PC-9 (cell line): Measurements from ENCODE around the gene BANP. TPM values are rescaled to one million over a fixed set of nuclear protein-coding genes. Genes with fewer than 3 reads are reported as not detected.

Experiments
- BruUV-seq: library from RNA; stranded (reverse); fragments of 400-500 nt; replicated peaks from 2 replicates; lab custom pipeline; 2021; lab: Mats Ljungman, UMichigan
- CTCF ChIA-PET: fragments of 300-600 bp; sonication (Branson Sonifier 250); formaldehyde crosslinking; loops from one replicate; lab custom pipeline; 2022; ENCODE audit warnings: antibody characterized with exemption; lab: Charles Lee
- POLR2A ChIA-PET: fragments of 300-600 bp; sonication (Branson Sonifier 250); formaldehyde crosslinking; loops from one replicate; lab custom pipeline; 2022; ENCODE audit warnings: antibody characterized with exemption; ENCODE audit not compliant: unreplicated experiment; lab: Charles Lee
- DNase-seq, 2 experiments: peaks; one replicate each; pipeline versions ENCODE4 v3.0.0 to v3.0.0-alpha.2; 2015 to 2022; ENCODE audit warnings: mixed read lengths in 1 of 2
- H2AFZ ChIP-seq: fragments of 200-600 bp; sonication (generic); 2 replicates; pipeline ENCODE4 v1.8.1; 2017; ENCODE audit warnings: antibody characterized with exemption
- H3F3A ChIP-seq: fragments of 200-600 bp; sonication (generic); 2 replicates; pipeline ENCODE4 v1.8.1; 2017; ENCODE audit warnings: antibody characterized with exemption, mild to moderate bottlenecking, low read depth; ENCODE audit not compliant: insufficient read depth
- H3K27ac ChIP-seq: fragments of 200-600 bp; sonication (generic); 2 replicates; pipeline ENCODE4 v1.6.1; 2016; ENCODE audit warnings: mixed run types
- H3K27me3 ChIP-seq: fragments of 200-600 bp; sonication (generic); 2 replicates; pipeline ENCODE4 v1.6.1; 2016; ENCODE audit warnings: low read depth, mixed run types; ENCODE audit not compliant: insufficient read depth
- H3K36me3 ChIP-seq: fragments of 200-600 bp; sonication (generic); 2 replicates; pipeline ENCODE4 v1.6.1; 2016; ENCODE audit warnings: low read depth, mixed run types
- H3K4me1 ChIP-seq: fragments of 200-600 bp; sonication (generic); replicated peaks from 2 replicates; pipeline ENCODE4 v1.6.1; 2016; ENCODE audit warnings: mixed run types; ENCODE audit not compliant: insufficient read depth
- H3K4me2 ChIP-seq: fragments of 200-600 bp; sonication (generic); 2 replicates; pipeline ENCODE4 v1.6.1; 2017; ENCODE audit warnings: mixed run types
- H3K4me3 ChIP-seq: fragments of 200-600 bp; sonication (generic); 2 replicates; pipeline ENCODE4 v1.6.1; 2016; ENCODE audit warnings: mixed run types
- H3K79me2 ChIP-seq: fragments of 200-600 bp; sonication (generic); 2 replicates; pipeline ENCODE4 v1.6.1; 2017; ENCODE audit warnings: low read depth, mixed run types
- H3K9me2 ChIP-seq: fragments of 200-600 bp; sonication (generic); 2 replicates; pipeline ENCODE4 v1.8.1; 2017; ENCODE audit warnings: mild to moderate bottlenecking; ENCODE audit not compliant: insufficient read depth
- H3K9me3 ChIP-seq: fragments of 200-600 bp; sonication (generic); 2 replicates; pipeline ENCODE4 v1.8.1; 2016; ENCODE audit warnings: low read depth; ENCODE audit not compliant: insufficient read depth
- H4K20me1 ChIP-seq: fragments of 200-600 bp; sonication (generic); 2 replicates; pipeline ENCODE4 v1.8.1; 2017; ENCODE audit not compliant: insufficient read depth
- EZH2 ChIP-seq: fragments of 200-600 bp; sonication (generic); IDR thresholded peaks from 2 replicates; pipeline ENCODE4 v1.8.0; 2017; ENCODE audit warnings: antibody characterized with exemption, low read depth
- intact Hi-C: fragments of 100-400 bp; cut with micrococcal nuclease; formaldehyde crosslinking; loops from one replicate; pipeline ENCODE4 v1.10.0; 2022; ENCODE audit not compliant: unreplicated experiment
- total RNA-seq: library from RNA; stranded (reverse); gene quantifications from 2 replicates; pipeline ENCODE4 v1.2.3, GENCODE V29; 2021
- TF ChIP-seq, protein P1 (sequence below): fragments of 200-600 bp; sonication (generic); conservative IDR thresholded peaks from 2 replicates; pipeline ENCODE4 v1.6.1; 2017; ENCODE audit warnings: mixed run types, antibody characterized with exemption, mild to moderate bottlenecking, moderate library complexity

BANP gene
- total RNA-seq, 1 experiment from 2014 or later = 73.2 TPM

DNA sequence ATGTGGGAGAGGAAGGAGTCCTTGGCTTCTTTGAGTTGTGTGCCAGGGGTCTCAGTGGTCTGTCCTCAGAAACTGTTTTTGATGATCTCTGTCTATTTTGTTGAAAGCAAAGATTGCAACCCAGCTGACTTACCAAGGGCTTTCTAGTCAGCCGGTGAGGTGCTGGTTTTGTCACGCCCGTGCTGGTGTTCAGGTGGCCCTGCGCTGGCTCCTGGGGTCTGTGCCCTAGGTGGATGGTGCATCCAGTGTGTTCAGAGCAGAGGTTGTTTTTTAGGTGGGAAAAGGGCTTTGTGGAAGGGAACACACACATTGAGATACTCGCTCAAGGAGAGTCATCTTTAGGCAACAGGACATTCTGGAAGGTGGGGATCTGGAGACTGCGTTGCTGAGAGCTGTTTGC, 51.0 kb downstream of the BANP start:
- ChIA-PET POLR2A (interaction anchor here (0.7 kb wide), 2 partner anchors 223 to 315 kb away, joined by 3 to 10 read pairs; no protein-coding TSS in a partner anchor), CTCF (no interaction called here)
- intact Hi-C loops = no loop called here
- no peaks in the 10 kb centered on the region for H3F3A ChIP-seq
- H3K9me2 ChIP-seq = no peaks in the 10 kb centered on the region
- no peaks in the 10 kb centered on the region for H3K4me1 ChIP-seq
- H3K79me2 ChIP-seq = no peaks in the 10 kb centered on the region
- H4K20me1 ChIP-seq = no peaks in the 10 kb centered on the region
- no peak for TF ChIP-seq EZH2
- TF ChIP-seq, protein P1, sequence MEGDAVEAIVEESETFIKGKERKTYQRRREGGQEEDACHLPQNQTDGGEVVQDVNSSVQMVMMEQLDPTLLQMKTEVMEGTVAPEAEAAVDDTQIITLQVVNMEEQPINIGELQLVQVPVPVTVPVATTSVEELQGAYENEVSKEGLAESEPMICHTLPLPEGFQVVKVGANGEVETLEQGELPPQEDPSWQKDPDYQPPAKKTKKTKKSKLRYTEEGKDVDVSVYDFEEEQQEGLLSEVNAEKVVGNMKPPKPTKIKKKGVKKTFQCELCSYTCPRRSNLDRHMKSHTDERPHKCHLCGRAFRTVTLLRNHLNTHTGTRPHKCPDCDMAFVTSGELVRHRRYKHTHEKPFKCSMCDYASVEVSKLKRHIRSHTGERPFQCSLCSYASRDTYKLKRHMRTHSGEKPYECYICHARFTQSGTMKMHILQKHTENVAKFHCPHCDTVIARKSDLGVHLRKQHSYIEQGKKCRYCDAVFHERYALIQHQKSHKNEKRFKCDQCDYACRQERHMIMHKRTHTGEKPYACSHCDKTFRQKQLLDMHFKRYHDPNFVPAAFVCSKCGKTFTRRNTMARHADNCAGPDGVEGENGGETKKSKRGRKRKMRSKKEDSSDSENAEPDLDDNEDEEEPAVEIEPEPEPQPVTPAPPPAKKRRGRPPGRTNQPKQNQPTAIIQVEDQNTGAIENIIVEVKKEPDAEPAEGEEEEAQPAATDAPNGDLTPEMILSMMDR = no peak
- no TSS peak for BruUV-seq
- H3K4me3 ChIP-seq = no peak overlapping the region
- H3K36me3 ChIP-seq = no peaks in the 10 kb centered on the region
- H3K27me3 ChIP-seq = no peaks in the 10 kb centered on the region
- no peak overlapping the region for H3K4me2 ChIP-seq
- no peak overlapping the region for H2AFZ ChIP-seq
- H3K27ac ChIP-seq = no peak overlapping the region
- no peaks in the 10 kb centered on the region for H3K9me3 ChIP-seq
- DNase-seq = no peak

DNA sequence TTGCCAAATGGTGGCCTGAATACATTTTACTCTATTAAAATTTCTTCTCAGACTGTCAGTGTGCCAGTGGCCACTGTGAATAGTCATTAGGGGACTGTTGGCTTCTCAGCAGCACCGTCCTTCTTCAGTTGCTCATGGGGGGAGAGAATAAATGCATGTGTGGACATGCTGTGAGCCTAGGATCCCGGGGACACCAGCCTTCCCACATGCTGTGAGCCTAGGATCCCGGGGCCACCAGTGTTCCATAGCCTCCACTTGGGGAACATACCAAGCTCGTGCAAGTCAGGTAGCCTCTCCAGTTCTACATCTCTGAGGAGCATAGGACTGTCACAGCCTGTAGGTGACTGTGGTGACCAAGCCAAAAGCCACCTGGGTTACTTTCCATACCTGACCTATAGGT, 51.5 kb downstream of the BANP start:
- Histone ChIP-seq H3K9me3 (no peaks in the 10 kb centered on the region), H3K9me2 (no peaks in the 10 kb centered on the region), H3F3A (no peaks in the 10 kb centered on the region), H3K27me3 (no peaks in the 10 kb centered on the region), H3K4me2 (no peak overlapping the region), H3K79me2 (no peaks in the 10 kb centered on the region), H3K4me3 (no peak overlapping the region), H3K27ac (no peak overlapping the region), H4K20me1 (no peaks in the 10 kb centered on the region), H2AFZ (no peak overlapping the region), H3K4me1 (no peaks in the 10 kb centered on the region), H3K36me3 (no peaks in the 10 kb centered on the region)
- TF ChIP-seq, protein P1 = no peak
- no peak for DNase-seq
- ChIA-PET POLR2A (no interaction called here), CTCF (no interaction called here)
- BruUV-seq = no TSS peak
- intact Hi-C loops = no loop called here

DNA sequence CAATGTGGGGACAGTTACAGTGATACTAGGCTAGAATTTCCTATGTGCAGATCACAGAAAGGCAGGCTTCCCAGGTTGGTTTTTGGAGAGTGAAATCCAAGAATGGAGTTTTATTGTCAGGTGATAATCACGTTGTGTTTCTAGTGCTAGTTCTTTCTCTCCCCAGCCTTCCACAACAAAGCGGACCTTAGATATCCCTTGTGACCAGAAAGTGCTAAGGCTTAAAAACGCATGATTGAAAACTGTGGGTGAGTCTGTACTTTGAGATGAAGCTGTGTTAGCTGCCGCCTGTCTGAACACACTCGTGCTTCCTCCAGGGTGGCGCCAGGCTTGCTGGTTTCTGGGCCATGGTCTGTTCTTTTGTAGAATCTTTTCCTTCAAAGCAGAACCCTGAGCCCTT, 52.1 kb downstream of the BANP start:
- no peak for TF ChIP-seq EZH2
- TF ChIP-seq, protein P1 = no peak
- H3K79me2 ChIP-seq = no peaks in the 10 kb centered on the region
- CTCF ChIA-PET = no interaction called here
- H3K27me3 ChIP-seq = no peaks in the 10 kb centered on the region
- no peaks in the 10 kb centered on the region for H3K9me3 ChIP-seq
- intact Hi-C loops = no loop called here
- H3K4me1 ChIP-seq = no peaks in the 10 kb centered on the region
- no peak overlapping the region for H3K4me3 ChIP-seq
- no peak for DNase-seq
- no peak overlapping the region for H3K4me2 ChIP-seq
- POLR2A ChIA-PET = no interaction called here
- no peaks in the 10 kb centered on the region for H4K20me1 ChIP-seq
- no peaks in the 10 kb centered on the region for H3F3A ChIP-seq
- no peaks in the 10 kb centered on the region for H3K36me3 ChIP-seq
- BruUV-seq = no TSS peak
- H3K27ac ChIP-seq = no peak overlapping the region
- H3K9me2 ChIP-seq = no peaks in the 10 kb centered on the region
- no peak overlapping the region for H2AFZ ChIP-seq
